CD4-positive, alpha-beta T cell (primary cell): Measurements from ENCODE around the gene RGS14. TPM values are rescaled to one million over a fixed set of nuclear protein-coding genes. Genes with fewer than 3 reads are reported as not detected.

Experiments
- ATAC-seq: fragments of 200-7000 bp; cut with Tn5 transposase; one replicate; pipeline ENCODE4 v1.10.0; 2022; ENCODE audit warnings: mild to moderate bottlenecking; ENCODE audit not compliant: poor library complexity
- CTCF ChIA-PET: fragments of 350-600 bp; sonication (Branson Sonifier 250); formaldehyde crosslinking; loops from one replicate; lab custom pipeline; 2021; ENCODE audit warnings: antibody characterized with exemption, inconsistent platforms; lab: Charles Lee
- POLR2A ChIA-PET: fragments of 350-600 bp; sonication (Branson Sonifier 250); formaldehyde crosslinking; loops from one replicate; lab custom pipeline; 2021; ENCODE audit warnings: antibody characterized with exemption, inconsistent platforms; lab: Charles Lee
- DNase-seq, 14 experiments: peaks; one replicate each; pipeline ENCODE4 v3.0.0-alpha.2; 2013 to 2020; ENCODE audit warnings: mixed read lengths in 2 of 14
- H3K27ac ChIP-seq, 2 donors: one replicate each; pipeline versions ENCODE4 v1.5.1 to v1.7.0; 2013; ENCODE audit warnings: low read length in 2 of 2, low read depth in 1 of 2, mild to moderate bottlenecking in 1 of 2
- H3K27me3 ChIP-seq, 2 experiments: 1 replicate in 1 of 2; 2 replicates in 1 of 2; pipeline versions ENCODE4 v1.6.1 to v1.7.0; 2013; ENCODE audit warnings: low read length in 2 of 2, control low read depth in 1 of 2, mild to moderate bottlenecking in 1 of 2, moderate library complexity in 1 of 2; ENCODE audit not compliant: insufficient read depth in 2 of 2, control insufficient read depth in 1 of 2
- H3K36me3 ChIP-seq: one replicate; pipeline ENCODE4 v1.6.1; 2013; ENCODE audit warnings: low read length, control low read depth; ENCODE audit not compliant: insufficient read depth
- H3K4me1 ChIP-seq: one replicate; pipeline ENCODE4 v1.6.1; 2013; ENCODE audit warnings: low read length, control low read depth; ENCODE audit not compliant: insufficient read depth
- H3K4me3 ChIP-seq: one replicate; pipeline ENCODE4 v1.5.1; 2013; ENCODE audit warnings: mild to moderate bottlenecking, low read length, moderate library complexity
- H3K9me3 ChIP-seq, 2 experiments: 1 replicate in 1 of 2; 2 replicates in 1 of 2; pipeline versions ENCODE4 v1.6.1 to v1.7.0; 2013; ENCODE audit warnings: low read length in 2 of 2, mild to moderate bottlenecking in 2 of 2, control low read depth in 1 of 2, moderate library complexity in 1 of 2; ENCODE audit not compliant: control insufficient read depth in 1 of 2, insufficient read depth in 1 of 2
- H3K27ac Mint-ChIP-seq: one replicate; pipeline ENCODE4 v1.8.0; 2020; ENCODE audit warnings: mixed read lengths
- H3K27me3 Mint-ChIP-seq: one replicate; pipeline ENCODE4 v1.8.0; 2021; ENCODE audit warnings: mixed read lengths
- H3K36me3 Mint-ChIP-seq: one replicate; pipeline ENCODE4 v1.8.0; 2021; ENCODE audit warnings: low read depth, mixed read lengths
- H3K4me1 Mint-ChIP-seq: one replicate; pipeline ENCODE4 v1.8.0; 2021; ENCODE audit warnings: low read depth, mixed read lengths
- H3K4me3 Mint-ChIP-seq: one replicate; pipeline ENCODE4 v1.8.0; 2020; ENCODE audit warnings: mild to moderate bottlenecking, mixed read lengths
- H3K9me3 Mint-ChIP-seq: one replicate; pipeline ENCODE4 v1.8.0; 2020; ENCODE audit warnings: mixed read lengths
- intact Hi-C, 2 experiments: fragments of 100-400 bp; cut with DNase I in 1 of 2; cut with micrococcal nuclease in 1 of 2; formaldehyde crosslinking; loops; one replicate each; pipeline versions ENCODE4 v1.15.1 to v1.9.0; 2023 to 2025; cut with DNase I, micrococcal nuclease
- total RNA-seq, 174 experiments: library from RNA in 2 of 174; stranded (reverse) in 2 of 174; gene quantifications; one replicate each; pipeline ENCODE4 v1.2.3 and lab custom pipeline; 2021 to 2026
- TF ChIP-seq, protein P1 (sequence below): fragments of 200-600 bp; IDR thresholded peaks from one replicate; pipeline ENCODE4 v1.8.0; 2022; ENCODE audit warnings: antibody characterized with exemption, mild to moderate bottlenecking

RGS14 gene
- total RNA-seq, 2 experiments from 2014 or later: 34.7 to 35.3 TPM

DNA sequence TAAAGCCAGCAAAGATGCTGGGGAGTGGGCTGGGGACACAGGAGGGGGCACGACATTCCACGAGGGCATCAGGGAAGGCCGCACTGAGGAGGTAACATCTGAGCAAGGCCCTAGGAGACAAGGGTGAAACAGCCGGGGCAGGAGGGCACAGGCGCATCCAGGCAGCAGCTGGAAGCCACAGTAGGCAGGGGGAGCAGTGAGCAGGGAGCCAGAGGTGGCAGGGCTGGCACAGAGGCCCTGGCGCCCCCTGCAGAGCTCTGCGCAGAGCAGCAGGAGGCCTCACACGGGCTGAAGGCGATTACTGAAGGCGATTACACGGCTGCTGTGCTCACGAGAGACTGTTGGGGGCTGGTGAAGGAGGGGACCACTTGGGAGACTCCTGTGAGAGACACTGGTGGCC, 21.6 kb upstream of the RGS14 start:
- Histone ChIP-seq H3K27me3 (no peaks in the 10 kb centered on the region), H3K36me3 (peaks cover 89% of the 10 kb centered on the region), H3K4me1 (peaks cover 6% of the 10 kb centered on the region), H3K9me3 (no peaks in the 10 kb centered on the region), H3K4me3 (no peak overlapping the region), H3K27ac (no peak overlapping the region)
- DNase-seq (peak in 2 of 14 experiments; percentile 47 to 54), ATAC-seq (peak; percentile 74)
- Mint-ChIP-seq H3K36me3 (peaks cover 77% of the 10 kb centered on the region), H3K4me3 (no peak overlapping the region), H3K9me3 (no peaks in the 10 kb centered on the region), H3K4me1 (peaks cover 10% of the 10 kb centered on the region), H3K27ac (peak overlapping the region; percentile 12), H3K27me3 (no peaks in the 10 kb centered on the region)
- intact Hi-C loops: no loop called here
- TF ChIP-seq, protein P1, sequence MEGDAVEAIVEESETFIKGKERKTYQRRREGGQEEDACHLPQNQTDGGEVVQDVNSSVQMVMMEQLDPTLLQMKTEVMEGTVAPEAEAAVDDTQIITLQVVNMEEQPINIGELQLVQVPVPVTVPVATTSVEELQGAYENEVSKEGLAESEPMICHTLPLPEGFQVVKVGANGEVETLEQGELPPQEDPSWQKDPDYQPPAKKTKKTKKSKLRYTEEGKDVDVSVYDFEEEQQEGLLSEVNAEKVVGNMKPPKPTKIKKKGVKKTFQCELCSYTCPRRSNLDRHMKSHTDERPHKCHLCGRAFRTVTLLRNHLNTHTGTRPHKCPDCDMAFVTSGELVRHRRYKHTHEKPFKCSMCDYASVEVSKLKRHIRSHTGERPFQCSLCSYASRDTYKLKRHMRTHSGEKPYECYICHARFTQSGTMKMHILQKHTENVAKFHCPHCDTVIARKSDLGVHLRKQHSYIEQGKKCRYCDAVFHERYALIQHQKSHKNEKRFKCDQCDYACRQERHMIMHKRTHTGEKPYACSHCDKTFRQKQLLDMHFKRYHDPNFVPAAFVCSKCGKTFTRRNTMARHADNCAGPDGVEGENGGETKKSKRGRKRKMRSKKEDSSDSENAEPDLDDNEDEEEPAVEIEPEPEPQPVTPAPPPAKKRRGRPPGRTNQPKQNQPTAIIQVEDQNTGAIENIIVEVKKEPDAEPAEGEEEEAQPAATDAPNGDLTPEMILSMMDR: no peak
- POLR2A ChIA-PET: no interaction called here
- CTCF ChIA-PET: interaction anchor here (1.0 kb wide), 1 partner anchor 11 kb away, joined by 3 read pairs; no protein-coding TSS in a partner anchor

DNA sequence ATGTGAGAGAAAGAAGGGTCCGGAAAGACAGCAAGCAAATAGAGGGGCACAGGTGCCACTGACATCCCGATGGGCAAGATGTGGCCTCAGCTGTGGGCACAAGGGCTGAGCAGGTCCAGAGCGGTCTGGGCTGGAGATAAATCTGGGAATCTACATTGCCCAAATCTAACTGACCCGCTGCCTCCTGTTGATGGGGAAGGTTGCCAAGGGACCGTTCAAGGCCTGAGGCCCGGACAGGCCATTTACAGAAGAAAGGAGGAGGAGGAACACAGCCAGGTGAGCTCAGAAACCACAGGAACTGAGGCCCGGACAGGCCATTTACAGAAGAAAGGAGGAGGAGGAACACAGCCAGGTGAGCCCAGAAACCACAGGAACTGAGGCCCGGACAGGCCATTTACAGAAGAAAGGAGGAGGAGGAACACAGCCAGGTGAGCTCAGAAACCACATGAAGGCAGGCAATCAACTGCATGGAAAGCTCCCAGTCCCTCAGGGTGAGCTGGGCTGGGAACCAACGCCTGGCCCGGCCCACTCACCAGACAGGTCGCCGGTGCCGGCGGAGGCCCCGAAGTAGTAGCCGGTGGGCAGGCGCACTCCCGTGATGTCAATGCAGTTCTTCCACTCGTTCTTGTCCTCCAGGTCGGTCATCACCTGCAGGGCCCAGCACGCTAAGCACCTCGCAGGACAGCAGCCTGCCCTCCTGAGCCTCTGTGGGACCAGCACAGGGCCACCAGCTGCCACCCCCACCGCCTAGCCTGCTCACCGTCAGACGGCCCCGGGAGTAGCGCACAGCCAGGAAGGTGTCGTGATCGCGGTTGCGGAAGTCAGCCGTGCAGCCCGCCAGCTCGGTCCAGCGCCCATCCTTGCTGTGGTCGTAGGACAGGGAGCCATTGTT, 20.9 kb upstream of the RGS14 start:
- Histone ChIP-seq H3K27me3 (no peaks in the 10 kb centered on the region), H3K27ac (no peak overlapping the region), H3K4me1 (peaks cover 6% of the 10 kb centered on the region), H3K36me3 (peaks cover 89% of the 10 kb centered on the region), H3K4me3 (no peak overlapping the region), H3K9me3 (no peaks in the 10 kb centered on the region)
- Mint-ChIP-seq H3K4me1 (peaks cover 14% of the 10 kb centered on the region), H3K27me3 (no peaks in the 10 kb centered on the region), H3K9me3 (no peaks in the 10 kb centered on the region), H3K4me3 (no peak overlapping the region), H3K36me3 (peaks cover 77% of the 10 kb centered on the region), H3K27ac (peak overlapping the region; percentile 12)
- POLR2A ChIA-PET: no interaction called here
- ATAC-seq (no peak), DNase-seq (no peak)
- TF ChIP-seq, protein P1: no peak
- intact Hi-C loops: no loop called here
- CTCF ChIA-PET: interaction anchor here (1.0 kb wide), 1 partner anchor 11 kb away, joined by 3 read pairs; no protein-coding TSS in a partner anchor

DNA sequence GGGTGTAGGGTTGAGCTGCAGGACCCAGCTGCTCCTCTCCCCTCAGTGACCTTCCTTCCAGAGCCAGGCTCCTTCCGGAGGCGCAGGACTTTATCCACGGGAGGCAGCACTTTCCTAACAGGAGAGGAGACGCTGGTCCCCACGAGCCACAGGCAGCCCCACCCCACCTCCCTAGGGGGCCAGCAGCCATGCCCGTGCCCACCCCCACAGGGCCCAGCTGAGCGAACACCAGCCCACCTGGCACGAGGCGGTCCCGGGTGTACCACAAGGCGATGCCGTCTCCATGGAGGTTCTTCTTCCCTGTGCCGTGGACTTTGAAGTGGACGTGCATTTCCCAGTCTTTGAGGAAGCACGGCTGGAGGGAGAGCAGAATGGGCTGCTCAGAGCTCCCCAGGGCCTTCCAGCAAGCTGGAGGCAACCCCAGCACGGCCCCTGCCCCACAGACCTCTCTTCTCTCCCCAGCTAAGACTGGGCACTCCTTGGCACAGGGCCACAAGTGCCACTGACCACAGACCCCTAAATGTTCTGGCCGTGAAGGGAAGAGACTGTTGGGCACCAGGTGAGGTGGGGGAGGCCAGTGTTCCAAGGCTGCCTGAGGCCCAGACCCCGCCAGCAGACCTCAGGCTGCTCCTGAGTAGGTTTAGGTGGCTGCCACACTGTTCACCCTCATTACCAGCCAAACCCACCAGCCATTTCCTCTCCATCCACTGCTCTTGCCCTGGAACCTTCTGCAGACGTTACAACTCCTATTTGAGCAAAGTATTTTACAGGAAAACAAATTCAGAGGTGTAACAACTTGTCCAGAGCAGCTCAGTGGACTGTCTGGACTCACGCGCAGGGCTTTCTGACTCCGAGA, 19.2 kb upstream of the RGS14 start:
- intact Hi-C loops: no loop called here
- DNase-seq (no peak), ATAC-seq (no peak)
- H3K27me3 Mint-ChIP-seq: no peaks in the 10 kb centered on the region
- peaks cover 75% of the 10 kb centered on the region for H3K36me3 Mint-ChIP-seq
- Histone ChIP-seq H3K4me3 (no peak overlapping the region), H3K27me3 (no peaks in the 10 kb centered on the region), H3K36me3 (peaks cover 88% of the 10 kb centered on the region), H3K27ac (no peak overlapping the region), H3K4me1 (peaks cover 6% of the 10 kb centered on the region), H3K9me3 (no peaks in the 10 kb centered on the region)
- no peak overlapping the region for H3K27ac Mint-ChIP-seq
- H3K9me3 Mint-ChIP-seq: no peaks in the 10 kb centered on the region
- POLR2A ChIA-PET: no interaction called here
- peaks cover 18% of the 10 kb centered on the region for H3K4me1 Mint-ChIP-seq
- no peak overlapping the region for H3K4me3 Mint-ChIP-seq
- CTCF ChIA-PET: no interaction called here
- TF ChIP-seq, protein P1: no peak
